ENCODE results near the gene PHETA1. TPM values are rescaled to one million over a fixed set of nuclear protein-coding genes. Genes with fewer than 3 reads are reported as not detected.

Gene PHETA1
- total RNA-seq, result 7.5 and 15.8 TPM in 2 replicates

GRCh38 chr12:111368788-111369495 lies at the start of gene PHETA1:
Gene PHETA1 (minus strand): TSS chr12:111369095. CDS start chr12:111363427, 5,668 bp downstream.

GRCh38 chr12:111405859-111406473 lies 37.1 kb upstream of the PHETA1 start, which contains the start of gene SH2B3:
Gene SH2B3 (plus strand): TSS chr12:111405923. CDS start chr12:111418146, 12,223 bp downstream.

Small RNA genes lying within 50 kb of the gene (small RNA-seq; reads per million reads assigned to genes)
- not detected for gene RNA5SP373

Other genes starting within 250 kb of the PHETA1 start
- gene SH2B3, start 36.8 kb upstream of the PHETA1 start, total RNA-seq, result 4.3 and 6.3 TPM in 2 replicates
- gene ATXN2, start 230.2 kb upstream of the PHETA1 start, total RNA-seq, result 41.1 and 45.1 TPM in 2 replicates

All from placental epithelial cell (primary cell).